ACHN (cell line): ENCODE data around the gene MAPK11.

Source experiments
- DNase-seq: peaks from one replicate; pipeline ENCODE4 v3.0.0-alpha.2; 2015
- in situ Hi-C: cut with HindIII; loops from 2 replicates; pipeline ENCODE4 v1.10.0; 2017; ENCODE audit warnings: low sequenced_read_pairs, low pct_ligation_motif_present, low pct_unique_long_range_greater_than_20kb

MAPK11 gene

GRCh38 chr22:50269970-50270665 lies at the start of gene MAPK11:
Gene MAPK11, minus strand, starts transcription at chr22:50270380. Its CDS starts 88 bp downstream, at chr22:50270292.
- in situ Hi-C loops, result no loop called here
- peak; percentile 65 for DNase-seq

GRCh38 chr22:50319503-50319951 lies 49.3 kb upstream of the MAPK11 start:
- DNase-seq, result no peak
- in situ Hi-C loops, result no loop called here

GRCh38 chr22:50318698-50319411 lies 48.7 kb upstream of the MAPK11 start:
- in situ Hi-C loops, result no loop called here
- no peak for DNase-seq

GRCh38 chr22:50318356-50318697 lies 48.1 kb upstream of the MAPK11 start:
- in situ Hi-C loops, result no loop called here
- no peak for DNase-seq

- no peak for DNase-seq
- in situ Hi-C loops, result no loop called here
Measured at GRCh38 chr22:50317674-50318073, 47.5 kb upstream of the MAPK11 start.

- in situ Hi-C loops, result no loop called here
- DNase-seq, result no peak
Measured at GRCh38 chr22:50317178-50317577, 47.0 kb upstream of the MAPK11 start.

- DNase-seq, result no peak
- in situ Hi-C loops, result no loop called here
Measured at GRCh38 chr22:50316114-50317065, 46.2 kb upstream of the MAPK11 start.

GRCh38 chr22:50315289-50316113 lies 45.3 kb upstream of the MAPK11 start:
- DNase-seq, result no peak
- in situ Hi-C loops, result no loop called here

- in situ Hi-C loops, result no loop called here
- no peak for DNase-seq
Measured at GRCh38 chr22:50314455-50315288, 44.5 kb upstream of the MAPK11 start.

GRCh38 chr22:50314081-50314454 lies 43.9 kb upstream of the MAPK11 start:
- no peak for DNase-seq
- in situ Hi-C loops, result no loop called here

GRCh38 chr22:50313600-50313999 lies 43.4 kb upstream of the MAPK11 start:
- no peak for DNase-seq
- in situ Hi-C loops, result no loop called here

GRCh38 chr22:50313021-50313420 lies 42.8 kb upstream of the MAPK11 start:
- in situ Hi-C loops, result no loop called here
- no peak for DNase-seq

- in situ Hi-C loops, result no loop called here
- DNase-seq, result no peak
Measured at GRCh38 chr22:50312371-50312770, 42.2 kb upstream of the MAPK11 start.

- no peak for DNase-seq
- in situ Hi-C loops, result no loop called here
Measured at GRCh38 chr22:50311606-50312351, 41.6 kb upstream of the MAPK11 start.

GRCh38 chr22:50310949-50311444 lies 40.8 kb upstream of the MAPK11 start:
- DNase-seq, result no peak
- in situ Hi-C loops, result no loop called here

- in situ Hi-C loops, result no loop called here
- DNase-seq, result no peak
Measured at GRCh38 chr22:50310031-50310722, 40.0 kb upstream of the MAPK11 start.
